T47D (cell line): ENCODE data around the gene KLHL30.

Experiments
- DNase-seq, 2 experiments: peaks; one replicate each; pipeline versions ENCODE4 v3.0.0 to v3.0.0-alpha.2; 2011 to 2012; ENCODE audit warnings: low read depth in 1 of 2, low spot score in 1 of 2
- JUND ChIP-seq: IDR thresholded peaks from 2 replicates; pipeline ENCODE4 v1.6.1; 2012; ENCODE audit warnings: low read depth
- in situ Hi-C: cut with HindIII; loops from 2 replicates; pipeline ENCODE4 v1.10.0; 2016; ENCODE audit warnings: low sequenced_read_pairs, low pct_unique_long_range_greater_than_20kb

KLHL30 gene

GRCh38 chr2:238143239-238143951 lies 4.9 kb downstream of the KLHL30 start:
- DNase-seq: no peak
- in situ Hi-C loops: no loop called here
- no peak for TF ChIP-seq JUND

DNA sequence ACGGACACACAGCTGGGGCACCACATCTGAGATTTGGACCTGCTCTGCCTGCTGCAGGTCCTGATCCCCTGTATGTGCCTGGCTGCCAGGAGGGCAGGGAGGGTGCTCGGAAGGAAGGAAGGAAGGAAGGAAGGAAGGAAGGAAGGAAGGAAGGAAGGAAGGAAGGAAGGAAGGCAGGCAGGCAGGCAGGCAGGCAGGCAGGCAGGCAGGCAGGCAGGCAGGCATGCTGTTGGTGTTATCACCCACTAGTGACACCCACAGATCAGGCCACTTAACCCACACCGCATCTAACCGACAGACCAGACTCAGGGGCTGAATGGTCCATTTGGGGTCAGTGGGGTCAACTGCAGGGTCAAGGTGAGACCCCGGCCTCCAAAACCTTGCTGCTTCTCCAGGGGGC lies 5.8 kb downstream of the KLHL30 start:
- in situ Hi-C loops: no loop called here
- TF ChIP-seq JUND: no peak
- DNase-seq: no peak

GRCh38 chr2:238145046-238145445 lies 6.6 kb downstream of the KLHL30 start:
- in situ Hi-C loops: no loop called here
- DNase-seq: no peak
- TF ChIP-seq JUND: no peak

- no peak for DNase-seq
- in situ Hi-C loops: no loop called here
- TF ChIP-seq JUND: no peak
Observed at GRCh38 chr2:238145851-238146250, 7.4 kb downstream of the KLHL30 start.

DNA sequence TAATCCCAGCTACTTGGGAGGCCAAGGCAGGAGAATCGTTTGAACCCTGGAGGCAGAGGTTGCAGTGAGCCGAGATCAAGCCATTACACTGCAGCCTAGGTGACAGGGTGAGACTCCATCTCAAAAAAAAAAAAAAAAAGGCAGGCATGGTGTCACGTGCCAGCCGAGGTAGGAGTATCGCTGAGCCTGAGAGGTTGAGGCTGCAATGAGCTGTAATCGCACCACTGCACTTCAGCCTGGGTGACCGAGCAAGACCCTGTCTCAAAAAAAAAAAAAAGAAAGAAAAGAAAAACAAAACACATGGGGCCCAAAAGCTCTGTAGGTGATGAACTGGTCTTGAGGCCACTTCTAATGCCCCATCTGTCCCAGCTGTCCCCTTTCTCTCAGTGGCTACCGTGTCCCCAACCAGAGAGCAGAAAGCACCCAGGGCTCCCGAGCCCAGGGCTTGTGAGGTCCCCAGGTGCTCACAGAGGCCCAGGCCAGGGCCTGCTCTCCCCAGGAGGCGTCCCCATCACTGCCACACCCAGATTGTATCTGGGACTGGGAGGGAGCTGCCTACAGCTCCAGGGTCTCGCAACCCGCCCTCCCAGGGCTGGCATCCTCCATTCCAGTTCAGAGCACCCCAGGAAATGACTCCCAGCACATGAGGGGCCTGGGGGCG lies 8.5 kb downstream of the KLHL30 start:
- in situ Hi-C loops: no loop called here
- DNase-seq: no peak
- TF ChIP-seq JUND: no peak

DNA sequence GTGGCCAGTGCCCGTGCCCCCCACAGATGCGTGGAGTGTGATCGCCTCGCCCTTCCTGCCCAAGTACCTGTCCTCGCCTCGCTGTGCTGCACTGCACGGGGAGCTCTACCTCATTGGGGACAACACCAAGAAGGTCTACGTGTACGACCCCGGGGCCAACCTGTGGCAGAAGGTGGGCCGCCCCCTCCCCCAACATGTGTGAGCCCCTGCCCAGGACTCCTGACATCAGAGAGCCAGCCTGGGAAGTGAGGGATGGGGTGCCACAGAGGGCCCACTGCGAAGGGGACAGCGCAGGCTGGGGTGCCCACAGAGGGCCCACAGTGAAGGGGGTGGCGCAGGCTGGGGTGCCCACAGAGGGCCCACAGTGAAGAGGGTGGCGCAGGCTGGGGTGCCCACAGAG lies 10.5 kb downstream of the KLHL30 start:
- TF ChIP-seq JUND: no peak
- in situ Hi-C loops: no loop called here
- DNase-seq: no peak

GRCh38 chr2:238149841-238150572 lies 11.5 kb downstream of the KLHL30 start:
- DNase-seq: no peak
- TF ChIP-seq JUND: no peak
- in situ Hi-C loops: no loop called here

GRCh38 chr2:238150686-238151085 lies 12.2 kb downstream of the KLHL30 start:
- TF ChIP-seq JUND: no peak
- in situ Hi-C loops: no loop called here
- DNase-seq: no peak

- in situ Hi-C loops: no loop called here
- TF ChIP-seq JUND: no peak
- no peak for DNase-seq
Observed at GRCh38 chr2:238151205-238151604, 12.7 kb downstream of the KLHL30 start.

GRCh38 chr2:238151628-238152235 lies 13.3 kb downstream of the KLHL30 start:
- in situ Hi-C loops: no loop called here
- TF ChIP-seq JUND: no peak
- DNase-seq: no peak

GRCh38 chr2:238152771-238153688 lies 14.6 kb downstream of the KLHL30 start:
- in situ Hi-C loops: no loop called here
- no peak for TF ChIP-seq JUND
- no peak for DNase-seq

- no peak for TF ChIP-seq JUND
- in situ Hi-C loops: no loop called here
- DNase-seq: no peak
Observed at GRCh38 chr2:238154570-238154969, 16.1 kb downstream of the KLHL30 start.
